ENCODE measurements around the gene ARAP2. TPM values are rescaled to one million over a fixed set of nuclear protein-coding genes. Genes with fewer than 3 reads are reported as not detected.
"Not testable (repeated sequence)": the region's sequence is repeated elsewhere in the genome, so short reads cannot be mapped to it uniquely, and the experiment has no call there.

Gene ARAP2
- total RNA-seq, 2 experiments from 2014 or later, result 70.7 to 76.4 TPM

DNA sequence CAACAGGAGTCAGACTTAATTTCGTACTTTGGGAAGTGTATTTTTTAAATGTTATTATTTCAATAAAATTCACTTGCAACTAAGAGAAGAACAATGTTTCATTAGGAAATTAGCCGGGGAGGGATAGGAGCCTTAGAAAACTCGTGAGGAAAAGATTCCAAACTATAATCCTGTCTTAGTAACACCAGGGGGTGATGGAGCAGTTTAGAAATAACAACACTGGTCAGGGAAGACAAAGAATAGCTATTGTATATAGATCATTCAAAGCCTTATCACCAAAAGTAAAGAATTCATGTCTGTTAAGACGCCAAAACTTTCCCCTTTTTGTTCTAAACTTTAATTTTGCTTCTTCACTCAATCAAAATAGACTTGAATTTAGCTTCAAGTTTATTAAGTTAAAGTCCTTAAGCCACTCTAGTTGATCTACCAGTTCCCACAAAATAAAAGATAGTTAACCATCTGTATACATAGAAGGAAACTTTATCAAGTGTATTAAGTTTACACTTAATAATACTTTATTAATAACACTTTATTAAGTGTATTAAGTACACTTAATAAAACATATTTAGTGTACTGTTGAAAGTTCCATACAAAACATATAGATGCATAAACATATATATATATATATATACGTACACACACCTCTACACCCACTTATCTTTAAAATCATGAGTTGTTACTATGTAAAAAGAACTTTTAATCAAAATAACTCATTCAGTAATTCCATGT, 60.5 kb downstream of the ARAP2 start:
- no peaks in the 10 kb centered on the region for H3K27me3 Mint-ChIP-seq
- H3K27ac Mint-ChIP-seq, result no peak overlapping the region
- H3K4me3 Mint-ChIP-seq, result no peak overlapping the region
- peaks cover 46% of the 10 kb centered on the region for H3K36me3 Mint-ChIP-seq (ENCODE audit: low read depth)
- DNase-seq, result no peak
- peaks cover 15% of the 10 kb centered on the region for H3K4me1 Mint-ChIP-seq
- ChIA-PET POLR2A (no interaction called here), CTCF (interaction anchor here (1.3 kb wide), 1 partner anchor 216 kb away, joined by 6 read pairs; no protein-coding TSS in a partner anchor)
- no peaks in the 10 kb centered on the region for H3K9me3 Mint-ChIP-seq

DNA sequence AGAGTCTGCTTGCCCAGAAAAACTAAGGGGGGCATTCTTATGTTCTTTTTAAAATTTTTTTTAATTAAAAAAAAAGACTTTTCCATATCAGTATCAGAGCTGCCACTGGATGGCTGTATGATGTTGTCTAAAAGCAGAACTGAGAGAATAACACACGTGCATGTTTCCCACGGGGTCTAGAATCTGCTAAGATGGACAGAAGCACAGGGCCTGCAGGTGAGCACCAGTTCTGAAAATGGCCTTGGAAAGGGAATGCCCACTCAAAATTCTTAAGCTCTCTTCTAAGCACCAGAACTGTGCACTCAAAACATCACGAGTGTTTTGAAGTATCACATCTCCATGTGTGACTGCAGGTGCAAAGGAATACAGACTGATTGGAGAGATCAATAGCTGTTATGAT, 61.1 kb downstream of the ARAP2 start:
- ChIA-PET POLR2A (no interaction called here), CTCF (interaction anchor here (1.3 kb wide), 1 partner anchor 216 kb away, joined by 6 read pairs; no protein-coding TSS in a partner anchor)
- no peak overlapping the region for H3K4me3 Mint-ChIP-seq
- no peak overlapping the region for H3K27ac Mint-ChIP-seq
- no peaks in the 10 kb centered on the region for H3K9me3 Mint-ChIP-seq
- peaks cover 9% of the 10 kb centered on the region for H3K4me1 Mint-ChIP-seq
- DNase-seq, result no peak
- no peaks in the 10 kb centered on the region for H3K27me3 Mint-ChIP-seq
- H3K36me3 Mint-ChIP-seq (ENCODE audit: low read depth), result peaks cover 52% of the 10 kb centered on the region

DNA sequence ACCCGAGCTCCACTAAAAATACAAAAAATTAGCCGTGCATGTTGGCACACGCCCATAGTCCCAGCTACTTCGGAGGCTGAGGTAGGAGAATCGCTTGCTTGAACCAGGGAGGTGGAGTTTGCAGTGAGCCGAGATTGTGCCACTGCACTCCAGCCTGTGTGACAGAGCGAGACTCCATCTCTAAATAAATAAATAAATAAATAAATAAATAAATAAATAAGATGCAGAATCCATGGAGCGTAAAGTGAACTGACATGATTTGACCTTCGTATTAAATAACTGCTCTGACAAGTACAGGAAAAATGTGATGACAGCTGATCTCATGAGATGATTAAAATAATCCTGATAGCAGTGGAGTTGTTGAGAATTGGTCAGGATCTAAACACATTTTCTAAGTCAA, 62.0 kb downstream of the ARAP2 start:
- peaks cover 52% of the 10 kb centered on the region for H3K36me3 Mint-ChIP-seq (ENCODE audit: low read depth)
- DNase-seq, H3K4me1 Mint-ChIP-seq, H3K4me3 Mint-ChIP-seq, H3K27me3 Mint-ChIP-seq, CTCF ChIA-PET, H3K27ac Mint-ChIP-seq, H3K9me3 Mint-ChIP-seq: not testable (repeated sequence)
- POLR2A ChIA-PET, result interaction anchor here (0.9 kb wide), 1 partner anchor 23 kb away, joined by 4 read pairs; no protein-coding TSS in a partner anchor

DNA sequence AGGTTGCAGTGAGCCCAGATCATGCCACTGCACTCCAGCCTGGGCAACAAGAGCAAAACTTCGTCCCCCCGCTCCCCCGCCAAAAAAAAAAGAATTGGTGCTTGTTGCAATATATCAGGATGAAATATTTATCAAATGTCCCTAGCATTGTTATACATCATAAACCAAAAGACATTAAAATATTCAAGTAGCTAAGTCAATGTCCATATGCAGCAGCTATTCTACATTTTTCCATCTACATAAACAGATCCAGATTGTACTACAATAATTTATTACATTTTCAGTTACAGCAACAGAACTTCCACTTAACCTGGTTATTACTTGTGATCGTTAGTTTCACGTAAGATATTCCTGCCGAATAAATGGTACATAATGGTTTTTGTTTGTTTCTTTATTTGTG, 64.1 kb downstream of the ARAP2 start:
- Mint-ChIP-seq H3K4me1 (peaks cover 5% of the 10 kb centered on the region), H3K36me3 (ENCODE audit: low read depth) (peaks cover 48% of the 10 kb centered on the region), H3K27me3 (no peaks in the 10 kb centered on the region), H3K9me3 (no peaks in the 10 kb centered on the region), H3K27ac (no peak overlapping the region), H3K4me3 (no peak overlapping the region)
- no peak for DNase-seq
- ChIA-PET CTCF (interaction anchor here (1.0 kb wide), 1 partner anchor 9 kb away, joined by 4 read pairs; no protein-coding TSS in a partner anchor), POLR2A (no interaction called here)

DNA sequence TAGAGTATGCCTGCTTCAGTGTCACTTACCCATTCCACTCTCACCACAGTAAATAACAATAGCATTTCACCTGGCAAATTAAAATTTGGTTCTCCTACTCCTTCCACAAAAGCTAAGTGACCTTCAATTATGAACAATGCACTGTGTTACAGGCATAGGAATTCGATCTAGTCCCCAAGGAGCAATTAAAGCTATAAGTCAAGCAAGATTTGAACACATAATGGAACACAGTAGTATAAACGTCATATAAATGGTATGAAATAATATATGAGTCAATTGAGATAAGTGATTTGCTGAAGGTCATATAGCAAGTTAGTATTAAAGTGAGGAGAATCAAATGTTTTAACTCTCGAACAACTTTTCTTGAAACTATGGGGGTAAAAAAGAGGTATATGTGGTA, 65.8 kb downstream of the ARAP2 start:
- POLR2A ChIA-PET, result no interaction called here
- Mint-ChIP-seq H3K27ac (no peak overlapping the region), H3K36me3 (ENCODE audit: low read depth) (peaks cover 55% of the 10 kb centered on the region), H3K27me3 (no peaks in the 10 kb centered on the region), H3K4me3 (no peak overlapping the region), H3K9me3 (no peaks in the 10 kb centered on the region), H3K4me1 (peaks cover 5% of the 10 kb centered on the region)
- CTCF ChIA-PET, result no interaction called here
- DNase-seq, result no peak

DNA sequence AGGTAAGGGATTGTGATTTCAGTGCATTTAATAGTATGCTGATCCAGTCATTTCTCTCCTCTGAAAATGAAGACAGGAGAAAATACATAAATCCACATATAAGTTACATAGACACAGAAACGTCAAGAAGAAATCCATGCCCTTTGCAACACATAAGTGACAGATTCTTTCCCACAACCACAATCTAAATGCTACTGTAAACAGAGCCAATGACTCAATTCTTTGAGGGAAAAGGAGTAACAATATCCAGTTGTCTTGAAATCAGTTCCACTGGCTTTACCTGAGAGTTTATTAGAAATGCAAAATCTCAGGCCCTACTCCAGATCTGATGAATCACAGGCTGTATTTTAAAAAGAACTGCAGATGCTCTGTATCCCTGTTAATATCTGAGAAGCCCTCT, 66.4 kb downstream of the ARAP2 start:
- Mint-ChIP-seq H3K4me3 (no peak overlapping the region), H3K27ac (no peak overlapping the region), H3K36me3 (ENCODE audit: low read depth) (peaks cover 55% of the 10 kb centered on the region), H3K27me3 (no peaks in the 10 kb centered on the region), H3K9me3 (no peaks in the 10 kb centered on the region), H3K4me1 (peaks cover 5% of the 10 kb centered on the region)
- no peak for DNase-seq
- CTCF ChIA-PET, result no interaction called here
- POLR2A ChIA-PET, result no interaction called here

DNA sequence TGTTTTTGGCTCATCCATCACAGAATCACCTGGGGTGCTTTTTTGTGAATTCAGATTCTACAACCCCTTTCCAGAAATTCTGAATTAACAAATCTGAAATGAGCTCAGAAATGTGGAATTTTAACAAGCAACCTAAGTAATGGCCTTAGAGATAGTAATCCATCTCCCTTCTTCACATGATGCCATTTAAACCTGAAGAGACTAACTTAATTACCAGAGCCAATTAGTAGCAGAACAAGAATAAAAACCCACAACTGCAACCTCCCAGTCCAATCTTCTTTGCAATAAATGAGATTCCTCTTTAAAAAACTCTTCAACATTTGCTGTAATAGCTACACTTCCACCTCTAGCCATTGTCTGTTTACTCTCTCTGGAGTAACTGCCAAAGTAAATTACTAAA, 69.7 kb downstream of the ARAP2 start:
- no peak for DNase-seq
- ChIA-PET CTCF (no interaction called here), POLR2A (no interaction called here)
- Mint-ChIP-seq H3K9me3 (no peaks in the 10 kb centered on the region), H3K36me3 (ENCODE audit: low read depth) (peaks cover 54% of the 10 kb centered on the region), H3K4me1 (peaks cover 4% of the 10 kb centered on the region), H3K27me3 (no peaks in the 10 kb centered on the region), H3K27ac (no peak overlapping the region), H3K4me3 (no peak overlapping the region)

DNA sequence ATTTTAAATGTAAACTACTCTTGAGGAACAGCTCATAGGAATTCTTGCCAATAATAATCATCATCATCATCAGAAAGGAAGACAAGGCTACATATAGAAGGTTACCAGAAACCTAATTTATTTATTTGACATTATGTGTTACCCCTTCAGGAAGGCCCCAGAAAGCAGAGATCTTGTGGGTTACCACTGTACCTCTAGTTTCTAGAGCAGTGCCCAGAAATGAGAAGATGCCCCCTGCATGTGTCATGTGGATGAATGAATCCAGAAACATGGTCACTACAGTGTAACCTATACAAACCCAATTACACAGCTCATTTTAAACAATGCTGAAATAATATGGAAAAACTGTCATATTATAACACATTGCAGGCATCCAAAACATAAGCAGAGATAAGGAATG, 70.4 kb downstream of the ARAP2 start:
- H3K4me3 Mint-ChIP-seq, result no peak overlapping the region
- no peaks in the 10 kb centered on the region for H3K27me3 Mint-ChIP-seq
- peaks cover 7% of the 10 kb centered on the region for H3K4me1 Mint-ChIP-seq
- CTCF ChIA-PET, result no interaction called here
- H3K36me3 Mint-ChIP-seq (ENCODE audit: low read depth), result peaks cover 52% of the 10 kb centered on the region
- POLR2A ChIA-PET, result no interaction called here
- H3K9me3 Mint-ChIP-seq, result no peaks in the 10 kb centered on the region
- H3K27ac Mint-ChIP-seq, result no peak overlapping the region
- DNase-seq, result no peak

DNA sequence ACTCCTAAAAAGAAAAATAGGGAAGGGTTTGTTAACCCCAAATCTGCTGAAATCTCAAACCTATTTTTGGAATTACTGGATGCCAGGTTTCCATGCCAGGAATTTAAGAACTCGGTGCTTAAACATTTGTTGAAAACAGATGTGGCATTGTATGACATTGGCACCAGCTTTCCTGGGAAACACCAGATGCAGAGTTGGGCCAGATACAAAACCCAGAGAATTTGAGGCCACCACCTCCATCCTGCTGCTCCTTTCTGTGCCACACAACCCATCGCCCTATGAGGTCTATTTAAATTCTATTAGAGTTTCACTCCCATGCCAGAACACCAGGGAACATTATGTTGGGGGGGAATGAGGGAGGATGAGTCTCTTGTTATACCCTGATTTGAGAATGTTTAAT, 71.7 kb downstream of the ARAP2 start:
- H3K4me1 Mint-ChIP-seq, result peaks cover 17% of the 10 kb centered on the region
- no peak overlapping the region for H3K27ac Mint-ChIP-seq
- H3K27me3 Mint-ChIP-seq, result no peaks in the 10 kb centered on the region
- H3K4me3 Mint-ChIP-seq, result no peak overlapping the region
- POLR2A ChIA-PET, result no interaction called here
- no peak for DNase-seq
- H3K36me3 Mint-ChIP-seq (ENCODE audit: low read depth), result peaks cover 50% of the 10 kb centered on the region
- no peaks in the 10 kb centered on the region for H3K9me3 Mint-ChIP-seq
- CTCF ChIA-PET, result no interaction called here

DNA sequence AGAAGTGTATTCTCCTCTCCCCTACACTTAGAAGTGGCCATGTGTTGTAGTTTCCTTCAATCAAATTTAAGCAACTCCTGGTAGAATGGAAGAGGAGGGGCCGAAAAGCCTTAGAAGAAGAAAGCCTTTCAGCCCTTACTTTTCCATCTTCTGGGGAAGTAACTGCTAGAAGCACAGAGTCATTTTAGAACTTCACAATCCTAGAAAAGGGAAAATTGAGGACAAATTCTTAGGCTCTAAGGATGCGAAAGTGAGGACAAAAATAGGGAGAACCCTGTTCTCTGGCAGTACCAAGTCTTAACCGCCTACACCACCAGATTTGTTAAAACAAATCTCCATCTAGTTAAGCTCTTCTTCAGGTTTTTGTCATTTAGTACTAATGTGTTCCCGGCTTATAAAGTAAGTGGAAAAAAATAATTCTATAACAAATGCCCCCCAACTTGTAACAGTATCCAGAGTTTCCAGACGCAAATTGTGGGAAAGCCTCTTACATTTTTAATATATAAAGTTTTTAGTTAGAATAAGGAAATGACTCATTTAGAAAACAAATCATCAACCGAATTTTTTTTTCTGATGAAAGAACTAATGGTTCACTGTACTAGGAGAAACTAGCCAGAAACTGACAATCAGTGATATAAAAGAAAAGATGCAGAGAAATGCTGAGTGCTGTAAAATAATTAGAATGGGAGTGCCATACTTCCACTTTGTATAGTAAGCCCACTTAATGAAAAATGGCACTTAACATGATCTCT, 76.0 kb downstream of the ARAP2 start:
- H3K9me3 Mint-ChIP-seq, result no peaks in the 10 kb centered on the region
- ChIA-PET CTCF (interaction anchor here (1.3 kb wide), 1 partner anchor 10 kb away, joined by 4 read pairs; no protein-coding TSS in a partner anchor), POLR2A (interaction anchor here (1.0 kb wide), 1 partner anchor 118 kb away, joined by 3 read pairs; no protein-coding TSS in a partner anchor)
- peaks cover 55% of the 10 kb centered on the region for H3K36me3 Mint-ChIP-seq (ENCODE audit: low read depth)
- H3K27me3 Mint-ChIP-seq, result no peaks in the 10 kb centered on the region
- H3K4me3 Mint-ChIP-seq, result no peak overlapping the region
- no peak for DNase-seq
- H3K4me1 Mint-ChIP-seq, result peaks cover 30% of the 10 kb centered on the region
- H3K27ac Mint-ChIP-seq, result no peak overlapping the region

DNA sequence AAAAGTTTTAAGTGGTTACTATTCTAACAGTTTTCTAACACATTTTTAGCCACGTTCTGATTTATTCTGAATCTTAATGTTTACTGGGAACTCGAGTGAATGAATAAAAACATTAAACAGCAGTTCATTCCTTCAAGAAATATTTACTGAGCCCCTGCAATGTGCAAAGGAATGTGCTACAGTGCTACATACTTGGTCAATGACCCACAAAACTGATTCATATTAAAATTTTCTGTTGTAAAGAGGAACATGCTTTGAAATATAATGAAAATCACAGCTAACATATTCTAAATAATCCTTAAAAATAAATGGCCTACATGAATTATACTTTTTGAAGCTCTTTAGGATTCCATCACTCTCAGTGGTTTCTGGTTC, 78.7 kb downstream of the ARAP2 start:
- POLR2A ChIA-PET, result no interaction called here
- CTCF ChIA-PET, result no interaction called here
- peaks cover 63% of the 10 kb centered on the region for H3K36me3 Mint-ChIP-seq (ENCODE audit: low read depth)

DNA sequence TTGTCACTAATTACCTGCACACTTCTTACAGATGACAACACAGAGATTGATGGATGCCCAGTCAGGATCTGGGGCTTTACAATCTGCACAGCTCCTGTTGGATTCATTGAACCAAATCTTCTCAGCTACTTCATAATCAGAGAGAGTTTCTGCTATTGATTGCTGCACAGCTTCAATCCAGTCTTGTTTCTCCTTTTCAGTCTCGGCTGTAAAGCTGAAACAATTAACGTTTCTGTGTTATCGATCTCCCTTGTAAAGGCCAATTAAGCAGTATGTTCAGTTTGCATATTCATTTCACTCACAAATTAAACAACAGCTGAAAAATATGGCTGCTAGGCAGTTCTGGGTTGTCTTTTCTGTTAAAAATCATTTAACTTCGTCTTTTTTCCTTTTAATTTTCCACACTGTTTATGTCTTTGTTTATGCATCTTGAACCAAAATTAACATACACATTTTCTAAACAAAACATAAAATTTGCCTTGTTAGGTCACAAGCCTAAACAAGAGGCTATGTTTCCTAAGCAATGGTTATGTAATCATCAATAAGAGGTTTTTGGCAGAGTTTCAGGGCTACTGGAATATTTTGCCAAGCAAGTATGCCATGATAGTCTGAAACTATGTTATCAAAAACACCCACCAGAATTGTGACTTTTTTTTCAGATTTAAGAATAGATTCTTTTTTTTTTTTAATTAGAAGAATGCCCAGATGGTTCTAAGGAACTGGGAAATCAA, 79.2 kb downstream of the ARAP2 start:
- H3K27ac Mint-ChIP-seq, result no peak overlapping the region
- POLR2A ChIA-PET, result no interaction called here
- no peaks in the 10 kb centered on the region for H3K27me3 Mint-ChIP-seq
- peaks cover 38% of the 10 kb centered on the region for H3K4me1 Mint-ChIP-seq
- H3K4me3 Mint-ChIP-seq, result no peak overlapping the region
- no peaks in the 10 kb centered on the region for H3K9me3 Mint-ChIP-seq
- H3K36me3 Mint-ChIP-seq (ENCODE audit: low read depth), result peaks cover 59% of the 10 kb centered on the region
- DNase-seq, result no peak
- CTCF ChIA-PET, result no interaction called here

More for the DNA sequence above, 78.7 kb downstream of the ARAP2 start:
- Mint-ChIP-seq H3K4me3 (no peak overlapping the region), H3K9me3 (no peaks in the 10 kb centered on the region), H3K4me1 (peaks cover 38% of the 10 kb centered on the region), H3K27me3 (no peaks in the 10 kb centered on the region), H3K27ac (no peak overlapping the region)
- DNase-seq, result no peak

DNA sequence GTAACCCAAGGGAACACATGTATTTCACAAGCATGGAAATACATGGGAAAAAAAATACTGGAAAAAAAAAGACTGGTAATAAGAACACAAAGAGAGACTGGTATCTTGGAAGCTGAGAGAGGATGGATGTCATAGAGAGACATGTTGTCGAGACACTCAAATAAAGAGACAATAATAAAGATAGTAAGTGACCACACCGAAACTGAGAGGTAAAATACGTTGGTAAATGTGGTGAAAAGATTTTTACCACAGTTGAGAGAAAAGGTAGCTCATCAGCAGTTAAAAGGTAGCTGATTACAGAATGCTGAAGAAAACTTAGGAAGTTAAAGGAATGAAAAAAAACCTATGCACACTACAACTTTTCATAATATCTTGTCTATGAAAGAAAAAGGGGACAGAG, 81.1 kb downstream of the ARAP2 start:
- Mint-ChIP-seq H3K27ac (no peak overlapping the region), H3K4me3 (no peak overlapping the region), H3K27me3 (no peaks in the 10 kb centered on the region), H3K9me3 (no peaks in the 10 kb centered on the region), H3K4me1 (peaks cover 24% of the 10 kb centered on the region), H3K36me3 (ENCODE audit: low read depth) (peaks cover 62% of the 10 kb centered on the region)
- CTCF ChIA-PET, result no interaction called here
- POLR2A ChIA-PET, result interaction anchor here (0.8 kb wide), 1 partner anchor 79 kb away, joined by 3 read pairs; no protein-coding TSS in a partner anchor
- no peak for DNase-seq

All from activated CD4-positive, alpha-beta memory T cell treated with anti-CD3 and anti-CD28 coated beads, Interleukin-2, amount 10 ng/mL, durations not matched to agents 7 days and 5 days (primary cell).